Measurements from ENCODE around the gene COL3A1. TPM values are rescaled to one million over a fixed set of nuclear protein-coding genes. Genes with fewer than 3 reads are reported as not detected.
A peak's percentile ranks its signal among the peaks of the same experiment; 100 is the strongest.

COL3A1 gene
- total RNA-seq, 1 donor from 2014 or later = 13.4 TPM

- Histone ChIP-seq H3K4me3 (ENCODE audit: low read depth, low read length) (no peak overlapping the region), H3K36me3 (ENCODE audit: control insufficient read depth, insufficient read depth, low read length) (no peaks in the 10 kb centered on the region), H3K27me3 (ENCODE audit: control insufficient read depth, insufficient read depth, low read length) (no peaks in the 10 kb centered on the region)
- peak; percentile 27 for TF ChIP-seq CTCF (IDR thresholded peaks at IDR 0.05; ENCODE audit: insufficient read depth, low read length, poor library complexity, severe bottlenecking)
- no peak for DNase-seq (ENCODE audit: low read depth)
Observed at GRCh38 chr2:188984065-188984491, 9.9 kb downstream of the COL3A1 start.

GRCh38 chr2:188984680-188985079 lies 10.5 kb downstream of the COL3A1 start:
- no peak for TF ChIP-seq CTCF (IDR thresholded peaks at IDR 0.05; ENCODE audit: insufficient read depth, low read length, poor library complexity, severe bottlenecking)
- Histone ChIP-seq H3K27me3 (ENCODE audit: control insufficient read depth, insufficient read depth, low read length) (no peaks in the 10 kb centered on the region), H3K36me3 (ENCODE audit: control insufficient read depth, insufficient read depth, low read length) (no peaks in the 10 kb centered on the region), H3K4me3 (ENCODE audit: low read depth, low read length) (no peak overlapping the region)
- no peak for DNase-seq (ENCODE audit: low read depth)

- TF ChIP-seq CTCF (IDR thresholded peaks at IDR 0.05; ENCODE audit: insufficient read depth, low read length, poor library complexity, severe bottlenecking) = no peak
- H3K27me3 ChIP-seq (ENCODE audit: control insufficient read depth, insufficient read depth, low read length) = no peaks in the 10 kb centered on the region
- no peak overlapping the region for H3K4me3 ChIP-seq (ENCODE audit: low read depth, low read length)
- H3K36me3 ChIP-seq (ENCODE audit: control insufficient read depth, insufficient read depth, low read length) = no peaks in the 10 kb centered on the region
- DNase-seq (ENCODE audit: low read depth) = no peak
Observed at GRCh38 chr2:188986839-188987238, 12.7 kb downstream of the COL3A1 start.

GRCh38 chr2:188993247-188993646 lies 19.1 kb downstream of the COL3A1 start:
- H3K36me3 ChIP-seq (ENCODE audit: control insufficient read depth, insufficient read depth, low read length) = no peaks in the 10 kb centered on the region
- no peak for DNase-seq (ENCODE audit: low read depth)
- no peak for TF ChIP-seq CTCF (IDR thresholded peaks at IDR 0.05; ENCODE audit: insufficient read depth, low read length, poor library complexity, severe bottlenecking)
- no peaks in the 10 kb centered on the region for H3K27me3 ChIP-seq (ENCODE audit: control insufficient read depth, insufficient read depth, low read length)
- H3K4me3 ChIP-seq (ENCODE audit: low read depth, low read length) = no peak overlapping the region

GRCh38 chr2:188997263-188997662 lies 23.1 kb downstream of the COL3A1 start:
- Histone ChIP-seq H3K36me3 (ENCODE audit: control insufficient read depth, insufficient read depth, low read length) (no peaks in the 10 kb centered on the region), H3K4me3 (ENCODE audit: low read depth, low read length) (no peak overlapping the region), H3K27me3 (ENCODE audit: control insufficient read depth, insufficient read depth, low read length) (no peaks in the 10 kb centered on the region)
- DNase-seq (ENCODE audit: low read depth) = no peak
- TF ChIP-seq CTCF (IDR thresholded peaks at IDR 0.05; ENCODE audit: insufficient read depth, low read length, poor library complexity, severe bottlenecking) = no peak

GRCh38 chr2:189000221-189000620 lies 26.0 kb downstream of the COL3A1 start:
- no peak for TF ChIP-seq CTCF (IDR thresholded peaks at IDR 0.05; ENCODE audit: insufficient read depth, low read length, poor library complexity, severe bottlenecking)
- no peaks in the 10 kb centered on the region for H3K27me3 ChIP-seq (ENCODE audit: control insufficient read depth, insufficient read depth, low read length)
- DNase-seq (ENCODE audit: low read depth) = no peak
- no peaks in the 10 kb centered on the region for H3K36me3 ChIP-seq (ENCODE audit: control insufficient read depth, insufficient read depth, low read length)
- H3K4me3 ChIP-seq (ENCODE audit: low read depth, low read length) = no peak overlapping the region

Measured in kidney epithelial cell (primary cell).